ENCODE data around the gene CHST7.

Gene CHST7

GRCh38 chrX:46573892-46574773 lies 568 bp downstream of the CHST7 start:
- DNase-seq: peak; percentile 60 to 61

- peak; percentile 33 to 36 for DNase-seq
Observed at GRCh38 chrX:46574774-46575381, 1.3 kb downstream of the CHST7 start.

GRCh38 chrX:46575586-46575985 lies 2.0 kb downstream of the CHST7 start:
- no peak for DNase-seq

GRCh38 chrX:46575991-46576392 lies 2.4 kb downstream of the CHST7 start:
- DNase-seq: no peak

GRCh38 chrX:46576458-46576857 lies 2.9 kb downstream of the CHST7 start:
- DNase-seq: no peak

- DNase-seq: no peak
Observed at GRCh38 chrX:46577221-46578005, 3.8 kb downstream of the CHST7 start.

- DNase-seq: no peak
Observed at GRCh38 chrX:46579250-46579649, 5.7 kb downstream of the CHST7 start.

- no peak for DNase-seq
Observed at GRCh38 chrX:46580613-46581012, 7.0 kb downstream of the CHST7 start.

GRCh38 chrX:46582325-46582724 lies 8.8 kb downstream of the CHST7 start:
- no peak for DNase-seq

- no peak for DNase-seq
Observed at GRCh38 chrX:46582966-46583365, 9.4 kb downstream of the CHST7 start.

- no peak for DNase-seq
Observed at GRCh38 chrX:46584736-46585135, 11.2 kb downstream of the CHST7 start.

- DNase-seq: no peak
Observed at GRCh38 chrX:46587158-46587557, 13.6 kb downstream of the CHST7 start.

GRCh38 chrX:46587753-46588171 lies 14.2 kb downstream of the CHST7 start:
- DNase-seq: no peak

GRCh38 chrX:46588263-46588662 lies 14.7 kb downstream of the CHST7 start:
- peak; percentile 30 to 42 for DNase-seq

GRCh38 chrX:46589977-46590723 lies 16.6 kb downstream of the CHST7 start:
- DNase-seq: no peak

- DNase-seq: no peak
Observed at GRCh38 chrX:46595084-46595483, 21.5 kb downstream of the CHST7 start.

- DNase-seq: no peak
Observed at GRCh38 chrX:46597208-46597607, 23.6 kb downstream of the CHST7 start.

- DNase-seq: no peak
Observed at GRCh38 chrX:46597771-46598170, 24.2 kb downstream of the CHST7 start.

- no peak for DNase-seq
Observed at GRCh38 chrX:46599051-46599560, 25.5 kb downstream of the CHST7 start.

- no peak for DNase-seq
Observed at GRCh38 chrX:46601283-46601682, 27.7 kb downstream of the CHST7 start.

- DNase-seq: no peak
Observed at GRCh38 chrX:46602468-46603102, 29.0 kb downstream of the CHST7 start.

- DNase-seq: no peak
Observed at GRCh38 chrX:46607916-46608315, 34.4 kb downstream of the CHST7 start.
